ENCODE results near the gene DNAJB14. TPM values are rescaled to one million over a fixed set of nuclear protein-coding genes. Genes with fewer than 3 reads are reported as not detected.

The DNAJB14 gene
- total and polyA plus RNA-seq, 2 of the 13 experiments (the other 11 are each of a cell fraction or from before 2014, with no cell fraction given), result 9.1 to 38.1 TPM

GRCh38 chr4:99949034-99949998 lies 2.9 kb upstream of the DNAJB14 start (continued):
- TF ChIP-seq POGK (CRISPR knock-in tag; conservative IDR thresholded peaks at IDR 0.05) (peak; percentile 46; the same call in 1 of the 2 replicates), POLR2AphosphoS5 (IDR thresholded peaks at IDR 0.05; ENCODE audit: low read depth, low read length) (0 out of 2 replicates have a peak, but pooled peaks have one; percentile 41), EHMT2 (IDR thresholded peaks at IDR 0.05; ENCODE audit: borderline replicate concordance, low read depth, low read length) (no peak), MED1 (CRISPR knock-in tag; IDR thresholded peaks at IDR 0.05) (peak; percentile 61; the same call in 1 of the 2 replicates), ZNF256 (CRISPR knock-in tag; conservative IDR thresholded peaks at IDR 0.05) (no peak), HMG20B (CRISPR knock-in tag; conservative IDR thresholded peaks at IDR 0.05) (0 out of 2 replicates have a peak, but pooled peaks have one; percentile 42), ZKSCAN5 (CRISPR knock-in tag; IDR thresholded peaks at IDR 0.05) (no peak), GATAD1 (CRISPR knock-in tag; IDR thresholded peaks at IDR 0.05) (peak; percentile 56; the same call in 1 of the 2 replicates), E2F5 (CRISPR knock-in tag; conservative IDR thresholded peaks at IDR 0.05) (no peak), GRHL1 (CRISPR knock-in tag; conservative IDR thresholded peaks at IDR 0.05) (no peak), ZNF646 (CRISPR knock-in tag; IDR thresholded peaks at IDR 0.05) (no peak), TFDP1 (CRISPR knock-in tag; IDR thresholded peaks at IDR 0.05; ENCODE audit: borderline replicate concordance) (peak; percentile 11; the same call in 1 of the 2 replicates), ZNF496 (CRISPR knock-in tag; IDR thresholded peaks at IDR 0.05; ENCODE audit: insufficient replicate concordance) (no peak)

All from HepG2 (cell line).